ENCODE results near the gene SLC22A23.

SLC22A23 gene, protein sequence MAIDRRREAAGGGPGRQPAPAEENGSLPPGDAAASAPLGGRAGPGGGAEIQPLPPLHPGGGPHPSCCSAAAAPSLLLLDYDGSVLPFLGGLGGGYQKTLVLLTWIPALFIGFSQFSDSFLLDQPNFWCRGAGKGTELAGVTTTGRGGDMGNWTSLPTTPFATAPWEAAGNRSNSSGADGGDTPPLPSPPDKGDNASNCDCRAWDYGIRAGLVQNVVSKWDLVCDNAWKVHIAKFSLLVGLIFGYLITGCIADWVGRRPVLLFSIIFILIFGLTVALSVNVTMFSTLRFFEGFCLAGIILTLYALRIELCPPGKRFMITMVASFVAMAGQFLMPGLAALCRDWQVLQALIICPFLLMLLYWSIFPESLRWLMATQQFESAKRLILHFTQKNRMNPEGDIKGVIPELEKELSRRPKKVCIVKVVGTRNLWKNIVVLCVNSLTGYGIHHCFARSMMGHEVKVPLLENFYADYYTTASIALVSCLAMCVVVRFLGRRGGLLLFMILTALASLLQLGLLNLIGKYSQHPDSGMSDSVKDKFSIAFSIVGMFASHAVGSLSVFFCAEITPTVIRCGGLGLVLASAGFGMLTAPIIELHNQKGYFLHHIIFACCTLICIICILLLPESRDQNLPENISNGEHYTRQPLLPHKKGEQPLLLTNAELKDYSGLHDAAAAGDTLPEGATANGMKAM

DNA sequence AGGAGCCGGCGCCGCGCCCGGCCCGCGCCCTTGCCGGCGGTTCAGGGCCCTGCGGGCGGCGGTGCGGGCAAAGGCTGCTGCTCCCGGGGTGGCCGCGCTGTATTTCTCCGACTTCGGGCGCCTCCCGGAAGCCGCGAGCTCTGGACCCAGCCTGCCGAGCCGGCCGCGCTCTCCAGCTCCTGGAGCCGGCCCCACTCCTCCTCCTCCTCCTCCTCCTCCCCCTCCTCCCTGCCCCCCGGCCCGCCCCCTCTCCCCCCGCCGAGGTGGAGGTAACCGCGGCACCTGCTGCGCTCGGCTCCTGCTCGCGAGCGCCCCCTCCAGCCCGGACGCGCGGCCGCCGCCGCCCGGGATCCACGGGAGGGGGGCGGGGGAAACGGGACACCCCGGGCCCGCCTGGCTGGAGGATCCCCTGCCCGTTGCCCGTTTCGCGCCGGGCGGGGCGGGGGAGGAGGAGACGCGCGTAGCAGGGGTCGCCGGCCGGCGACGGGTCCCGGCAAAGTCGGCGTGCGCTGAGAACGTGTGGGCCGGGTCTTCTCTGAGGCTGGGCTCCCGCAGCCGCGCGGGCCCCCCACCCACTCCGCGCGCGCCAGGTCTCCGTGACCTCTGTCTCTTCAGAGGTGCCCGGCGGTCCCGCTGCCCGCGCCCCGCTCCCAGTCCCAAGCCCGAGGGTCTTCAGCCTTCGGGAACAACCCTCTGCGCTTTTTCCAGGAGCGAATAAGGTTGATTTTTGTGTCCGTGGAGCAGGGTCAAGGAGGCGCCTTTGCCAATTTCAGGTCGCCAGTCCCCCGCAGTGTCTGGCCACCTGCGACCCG is at the start of gene SLC22A23:
SLC22A23 (minus strand) TSS at position 153 of the 812 bp plus-strand sequence. CDS start 491 bp downstream, outside the sequence.
- DNase-seq, result no peak

DNA sequence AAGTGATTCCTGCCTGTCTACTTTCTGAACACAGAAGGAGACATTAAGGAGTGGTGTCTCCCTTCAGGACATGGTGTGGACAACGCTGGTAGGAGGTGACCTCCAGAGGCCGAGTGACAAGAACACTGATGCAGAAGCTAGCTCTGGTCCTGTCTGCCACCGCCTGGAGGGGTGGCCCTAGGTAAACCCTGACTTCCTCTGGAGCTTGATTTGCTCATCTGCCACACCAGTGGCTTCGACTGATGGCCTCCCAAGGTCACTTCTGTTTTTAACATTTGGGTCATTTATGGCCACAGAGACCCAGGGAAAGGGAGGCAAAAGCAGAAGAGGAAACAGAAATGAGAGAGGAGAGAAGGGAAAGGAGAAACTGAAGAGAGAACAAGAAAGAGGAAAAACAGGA is 49.4 kb upstream of the SLC22A23 start:
- DNase-seq, result no peak

DNA sequence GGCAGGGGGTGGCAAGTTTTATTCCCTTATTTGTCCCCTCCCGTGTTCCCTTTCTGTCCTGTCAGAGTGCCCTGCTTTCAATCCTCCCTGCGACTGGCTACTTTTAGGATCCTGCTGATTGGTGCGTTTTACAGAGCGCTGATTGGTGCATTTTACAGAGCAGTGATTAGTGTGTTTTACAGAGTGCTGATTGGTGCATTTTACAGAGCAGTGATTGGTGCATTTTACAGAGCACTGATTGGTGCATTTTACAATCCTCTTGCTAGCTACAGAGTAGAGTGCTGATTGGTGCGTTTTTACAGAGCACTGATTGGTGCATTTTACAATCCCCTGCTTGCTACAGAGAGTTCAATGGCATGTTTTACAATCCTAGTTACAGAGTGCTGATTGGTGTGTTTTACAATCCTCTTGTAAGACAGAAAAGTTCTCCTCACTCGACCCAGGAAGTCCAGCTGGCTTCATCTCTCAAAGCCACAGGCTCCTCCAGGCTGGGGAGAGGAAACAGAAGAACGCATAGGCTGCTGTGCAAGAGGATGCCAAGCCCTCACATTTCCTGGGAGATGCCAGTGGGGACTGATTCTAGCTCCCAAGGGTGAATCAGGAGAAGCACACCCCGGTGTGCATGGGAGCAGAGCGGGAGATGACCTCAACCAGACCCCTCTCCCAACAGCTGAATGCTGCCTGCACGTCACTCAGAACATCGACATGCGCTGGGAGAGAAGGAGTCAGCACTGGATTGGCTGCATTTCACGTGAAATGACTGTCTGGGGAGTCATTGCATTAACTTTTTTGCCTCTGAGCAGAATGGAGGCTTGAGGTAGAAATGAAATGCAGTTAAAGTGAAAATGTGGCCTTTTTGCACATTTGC is 48.3 kb upstream of the SLC22A23 start:
- no peak for DNase-seq

DNA sequence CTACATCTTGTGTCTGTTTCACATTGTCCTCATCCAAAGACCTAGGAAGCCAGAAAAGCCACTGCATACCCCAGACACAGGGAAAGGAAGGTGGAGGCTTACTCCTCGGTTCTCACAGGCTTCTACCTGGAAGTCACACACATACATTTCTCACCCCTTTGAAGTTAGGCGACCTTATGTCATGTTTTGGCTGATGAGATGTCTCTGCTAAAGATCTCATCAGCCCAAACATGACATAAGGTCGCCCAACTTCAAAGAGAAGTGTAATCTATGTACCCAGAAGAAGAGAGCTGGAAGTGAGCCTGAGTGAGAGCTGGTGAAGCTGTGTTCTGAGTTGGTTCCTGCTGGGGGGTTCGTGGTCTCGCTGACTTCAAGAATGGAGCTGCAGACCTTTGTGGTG is 47.5 kb upstream of the SLC22A23 start:
- no peak for DNase-seq

DNA sequence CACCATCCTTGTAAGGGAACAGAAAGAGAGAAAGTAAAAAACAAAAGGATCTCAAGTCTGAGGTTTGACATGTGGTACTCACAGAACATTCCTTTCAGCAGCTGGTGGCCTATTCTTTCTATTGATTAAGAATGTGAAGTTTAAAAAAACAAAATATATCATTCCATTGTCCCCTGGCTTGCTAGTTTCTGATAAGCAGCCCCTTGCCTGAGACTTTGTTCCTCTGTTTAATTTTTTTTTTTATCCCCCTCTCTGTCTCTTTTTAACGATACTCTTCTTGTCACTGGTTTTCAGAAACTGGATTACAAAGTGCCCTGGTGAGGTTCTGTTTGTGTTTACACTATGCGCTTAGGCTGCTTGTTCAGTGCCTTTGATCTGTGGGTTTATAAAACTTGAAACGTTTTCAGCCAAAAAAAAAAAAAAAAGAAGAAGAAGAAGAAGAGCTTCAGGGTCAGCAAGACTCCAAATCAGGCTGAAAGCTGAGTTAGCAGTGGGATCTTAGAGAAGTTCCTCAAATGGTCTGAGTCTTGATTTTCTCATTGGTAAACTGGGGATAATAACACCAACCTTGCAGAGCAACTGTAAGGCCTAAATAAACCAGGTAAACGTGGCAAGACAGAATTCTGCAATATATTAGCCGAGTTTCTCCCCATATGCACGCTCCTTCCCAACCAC is 45.1 kb upstream of the SLC22A23 start:
- DNase-seq, result no peak

DNA sequence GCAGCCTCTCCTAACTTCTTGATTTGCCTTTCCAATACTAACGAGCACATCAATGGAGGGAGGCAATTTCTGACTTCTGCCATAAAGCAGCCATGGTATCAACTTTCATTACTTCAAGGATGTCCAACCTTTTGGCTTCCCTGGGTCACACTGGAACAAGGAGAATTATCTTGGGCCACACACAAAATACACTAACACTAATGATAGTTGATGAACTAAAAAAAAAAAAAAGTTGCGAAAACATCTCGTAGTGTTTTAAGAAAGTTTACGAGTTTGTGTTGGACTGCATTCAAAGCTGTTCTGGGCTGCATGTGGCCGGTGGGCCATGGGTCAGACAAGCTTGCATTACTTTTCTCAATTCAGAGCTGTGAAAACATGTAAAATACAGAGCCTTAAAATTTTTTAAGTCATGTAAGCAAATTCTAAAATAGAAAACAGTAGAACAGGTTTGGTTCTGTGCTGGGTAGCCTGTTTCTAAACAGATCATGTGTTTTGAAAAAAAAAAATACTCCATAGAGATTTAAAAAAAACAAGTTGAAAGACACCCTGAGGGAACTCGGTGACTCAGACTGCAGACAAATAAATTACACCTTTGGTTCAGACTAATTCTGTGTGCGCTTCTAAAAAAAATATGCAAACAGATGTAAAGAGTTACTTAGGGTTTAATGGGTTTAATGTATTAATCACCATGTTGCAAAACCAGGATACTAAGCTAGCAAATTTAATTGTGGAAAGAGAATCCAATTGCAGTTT is 43.6 kb upstream of the SLC22A23 start:
- no peak for DNase-seq

DNA sequence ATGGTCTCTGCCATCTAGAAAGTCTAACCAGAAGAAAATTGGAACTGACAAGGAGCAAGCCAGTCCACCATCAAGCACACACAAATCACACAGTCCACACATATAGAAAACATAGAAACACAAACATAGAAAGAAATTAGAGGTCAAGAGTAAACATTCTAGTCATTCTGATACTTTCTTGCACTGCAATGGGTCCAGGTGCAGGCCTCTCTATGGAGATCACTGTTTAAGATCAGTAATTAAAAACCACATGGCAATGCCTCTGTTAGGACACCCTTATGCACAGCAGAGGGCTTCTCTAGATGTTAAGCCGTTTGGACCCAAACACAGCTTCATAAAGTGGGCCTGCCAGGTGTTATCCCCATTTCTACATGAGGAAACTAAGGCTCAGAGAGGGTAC is 42.8 kb upstream of the SLC22A23 start:
- DNase-seq, result no peak

DNA sequence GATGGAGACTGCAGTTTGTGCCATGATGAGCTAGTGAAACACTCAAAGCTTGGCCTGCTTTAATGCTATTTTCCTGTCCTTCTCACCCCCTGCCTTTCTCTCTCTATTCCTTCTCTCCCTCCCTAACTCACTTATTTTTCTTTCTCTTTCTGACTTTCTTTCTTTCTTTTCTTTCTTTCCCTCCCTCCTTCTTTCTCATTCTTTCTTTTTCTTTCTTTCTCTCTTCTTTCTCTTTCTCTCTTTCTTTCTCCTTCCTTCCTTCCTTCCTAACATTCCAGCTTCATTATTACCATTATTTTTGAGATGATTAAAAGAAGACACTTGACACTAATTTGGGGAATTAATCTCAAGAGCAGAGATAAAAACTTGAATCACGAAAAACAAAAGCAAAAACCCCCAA is 39.5 kb upstream of the SLC22A23 start:
- no peak for DNase-seq

DNA sequence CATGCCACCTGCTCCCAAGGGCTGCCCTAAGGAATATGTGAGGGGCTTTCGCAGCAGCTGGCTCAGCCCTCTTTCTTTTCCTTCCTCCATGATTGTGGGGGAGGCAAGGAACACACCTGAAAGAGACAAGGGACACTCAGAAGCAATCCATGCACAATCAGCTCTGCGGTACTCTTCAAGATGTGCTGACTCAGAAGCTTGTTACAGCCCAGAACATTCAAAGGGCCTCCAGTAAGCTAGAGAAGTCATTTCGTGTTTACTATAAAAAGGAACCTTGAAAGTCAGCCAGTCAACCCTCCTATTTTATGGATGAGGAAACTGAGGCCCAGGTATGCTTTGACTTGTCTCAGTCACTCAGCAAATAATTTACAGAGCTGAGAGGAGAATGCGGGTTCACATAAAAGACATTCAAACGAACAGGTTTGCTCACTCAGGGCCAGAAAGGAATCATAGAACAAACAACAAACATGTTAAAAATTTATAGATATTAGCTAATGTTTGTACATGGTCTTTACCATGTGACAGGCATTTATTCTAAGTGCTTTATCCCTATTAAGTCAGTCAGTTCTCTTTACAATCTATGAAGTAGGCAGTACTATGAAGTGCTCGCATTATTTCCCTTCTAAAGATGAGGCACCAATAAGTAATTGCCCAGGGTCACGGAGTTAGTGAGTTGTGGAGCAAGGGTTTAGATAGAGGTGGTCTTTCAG is 37.7 kb upstream of the SLC22A23 start:
- DNase-seq, result no peak

DNA sequence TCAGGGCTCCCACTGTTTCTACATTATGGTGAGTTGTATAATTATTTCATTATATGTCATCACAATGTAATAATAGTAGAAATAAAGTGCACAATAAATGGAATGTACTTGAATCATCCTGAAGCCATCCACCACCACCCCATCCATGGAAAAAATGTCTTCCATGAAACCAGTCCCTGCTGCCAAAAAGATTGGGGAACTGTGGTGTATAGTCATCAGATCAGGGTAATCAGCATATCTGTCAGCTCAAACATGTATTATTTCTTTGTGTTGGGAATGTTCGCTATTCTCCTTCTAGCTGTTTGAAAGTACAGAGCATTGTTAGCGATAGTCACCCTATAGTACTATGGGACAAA is 33.8 kb upstream of the SLC22A23 start:
- DNase-seq, result no peak

DNA sequence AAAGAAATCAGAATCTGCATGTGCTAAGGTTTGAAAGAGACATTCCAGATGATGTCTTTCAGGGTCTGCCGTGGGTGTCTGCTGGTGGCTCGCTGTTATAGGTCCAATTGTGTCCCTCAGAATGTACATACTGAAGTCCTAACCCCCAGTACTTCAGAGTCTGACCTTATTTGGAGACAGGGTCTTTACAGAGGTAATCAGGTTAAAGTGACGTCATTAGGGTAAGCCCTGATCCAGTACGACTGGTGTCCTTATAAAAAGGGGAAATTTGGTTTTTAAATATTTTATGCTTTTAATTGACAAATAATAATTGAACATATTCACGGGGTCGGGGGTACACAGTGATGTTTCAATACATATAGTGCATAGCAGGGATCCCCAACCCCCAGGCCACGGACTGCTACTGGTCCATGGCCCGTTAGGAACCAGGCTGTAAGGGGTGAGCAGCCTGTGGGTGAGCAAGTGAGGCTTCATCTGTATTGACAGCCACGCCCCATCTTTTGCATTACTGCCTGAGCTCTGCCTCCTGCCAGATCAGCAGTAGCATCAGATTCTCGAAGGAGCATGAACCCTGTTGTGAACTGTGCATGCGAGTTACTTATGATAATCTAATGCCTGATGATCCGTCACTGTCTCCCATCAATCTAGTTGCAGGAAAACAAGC is 33.2 kb upstream of the SLC22A23 start:
- no peak for DNase-seq

DNA sequence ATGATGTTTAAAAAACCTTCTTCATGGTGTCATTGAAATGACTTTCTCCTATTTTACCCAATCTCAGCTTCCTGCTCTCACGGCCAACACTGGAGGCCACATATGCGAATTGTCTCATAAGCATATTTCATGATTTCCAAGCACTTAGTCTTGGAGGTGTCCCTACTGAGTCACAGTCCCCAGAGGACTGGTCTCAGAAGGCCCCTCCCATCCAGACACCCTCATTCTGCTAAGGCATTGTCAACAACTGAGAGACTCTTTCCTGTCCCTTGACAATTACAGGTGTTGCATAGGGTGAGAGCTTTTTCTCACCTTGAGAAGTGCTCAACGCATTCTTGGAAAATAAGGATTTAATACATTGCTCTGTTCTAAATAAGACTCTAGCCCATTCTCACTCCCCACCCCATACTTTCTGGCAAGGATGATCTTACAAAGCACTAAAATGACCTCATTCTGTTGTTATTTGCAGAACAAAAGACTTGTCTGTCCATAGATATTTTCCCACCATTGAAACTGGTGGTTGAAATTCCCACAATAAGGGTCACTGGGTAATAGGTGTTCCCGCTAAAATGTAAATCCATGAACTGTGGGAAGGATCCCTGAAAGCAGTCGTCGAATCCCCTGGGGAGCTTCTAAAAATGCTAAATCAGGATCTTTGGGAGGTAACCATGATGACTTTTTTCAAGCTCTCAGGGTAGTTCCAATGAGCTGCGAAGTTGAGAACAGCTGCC is 32.3 kb upstream of the SLC22A23 start:
- no peak for DNase-seq

DNA sequence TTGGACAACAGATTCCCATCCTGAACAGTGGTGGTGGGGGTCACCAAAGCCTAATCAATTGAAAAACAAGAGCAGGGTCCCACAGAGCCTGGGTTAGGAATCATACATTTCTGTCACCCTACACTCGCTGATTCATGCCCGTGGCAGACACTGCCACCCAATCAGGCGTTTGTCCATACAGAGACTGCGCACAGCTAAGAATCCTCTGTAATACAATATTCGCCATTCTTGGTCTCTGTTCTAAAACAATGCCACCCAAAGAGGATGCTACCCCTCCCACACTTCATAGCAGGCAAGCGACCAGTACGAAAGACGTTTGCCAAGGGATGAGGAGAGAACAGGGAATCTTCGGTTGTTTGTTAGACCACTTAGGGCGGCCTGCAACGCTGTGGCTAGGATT is 28.1 kb upstream of the SLC22A23 start:
- DNase-seq, result no peak

DNA sequence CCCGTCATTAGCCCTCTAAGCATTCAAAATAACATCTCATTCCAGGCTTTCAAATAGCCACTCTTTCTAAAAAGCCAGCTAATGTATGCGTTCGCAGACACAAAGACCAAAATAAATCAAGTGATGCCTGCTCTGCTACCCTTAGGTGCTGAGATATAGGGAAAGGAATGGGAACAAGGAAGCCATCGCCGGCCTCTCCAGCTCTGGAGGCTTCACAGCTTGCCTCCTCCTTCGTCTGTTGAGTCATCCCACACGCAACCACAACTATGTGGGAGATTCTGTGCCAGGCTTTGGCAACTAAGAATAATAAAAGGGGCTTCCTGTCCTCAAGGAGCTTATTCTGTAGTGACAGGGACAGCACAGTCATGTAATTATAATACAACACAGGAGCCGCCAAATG is 27.3 kb upstream of the SLC22A23 start:
- no peak for DNase-seq

DNA sequence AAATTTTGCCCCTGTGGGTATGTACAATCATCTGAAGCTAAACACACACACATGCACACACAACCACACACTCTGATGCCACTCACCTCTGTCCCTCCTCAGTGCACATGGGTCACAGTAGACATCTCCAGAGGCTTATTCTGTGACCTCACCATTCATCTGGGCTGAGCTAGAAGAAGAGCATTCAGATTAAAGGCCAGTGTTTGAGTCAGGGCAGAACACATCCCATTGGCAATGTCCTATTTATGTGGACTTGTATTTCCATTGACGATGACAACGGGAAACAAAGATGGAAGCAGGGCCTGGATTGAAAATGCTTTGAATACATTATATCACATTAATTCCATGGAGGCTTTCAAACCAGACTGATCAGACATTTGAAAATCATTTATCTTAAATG is 26.8 kb upstream of the SLC22A23 start:
- DNase-seq, result no peak

DNA sequence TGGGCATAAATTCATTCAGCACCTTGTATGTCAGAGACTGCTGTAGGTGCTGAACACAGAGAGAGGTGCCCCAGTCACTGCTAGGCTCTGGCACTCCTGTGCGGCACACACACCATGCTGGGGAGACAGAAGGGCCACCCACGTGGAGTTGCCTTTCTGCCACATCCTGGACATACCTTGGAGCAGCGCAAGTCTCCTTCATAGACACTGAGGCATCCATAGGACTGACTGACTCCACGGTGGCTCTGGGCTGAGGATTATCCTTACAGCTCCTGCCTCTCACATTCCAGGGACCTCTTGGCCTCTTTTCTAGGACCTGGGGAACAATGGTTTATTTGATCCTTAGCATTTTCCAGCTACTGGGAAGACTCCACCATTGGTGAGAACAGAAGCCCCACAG is 26.0 kb upstream of the SLC22A23 start:
- no peak for DNase-seq

DNA sequence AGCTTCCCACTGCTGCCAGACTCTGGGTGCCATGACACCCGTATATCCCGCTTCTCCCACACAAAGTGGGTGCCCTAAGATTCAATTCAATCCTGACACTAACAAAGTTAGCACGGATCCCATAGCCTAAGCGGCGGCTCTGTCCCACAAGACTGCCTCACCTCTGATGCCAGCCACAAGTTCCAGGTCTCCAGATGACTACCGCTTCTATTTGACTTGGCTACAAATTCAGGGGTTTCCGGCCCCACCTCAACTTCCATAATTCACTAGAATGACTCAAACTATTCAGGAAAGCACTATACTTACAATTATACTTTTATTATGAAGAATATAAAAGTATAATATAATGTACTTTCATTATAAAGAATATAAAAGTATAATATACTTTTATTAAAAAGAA is 24.8 kb upstream of the SLC22A23 start:
- no peak for DNase-seq

DNA sequence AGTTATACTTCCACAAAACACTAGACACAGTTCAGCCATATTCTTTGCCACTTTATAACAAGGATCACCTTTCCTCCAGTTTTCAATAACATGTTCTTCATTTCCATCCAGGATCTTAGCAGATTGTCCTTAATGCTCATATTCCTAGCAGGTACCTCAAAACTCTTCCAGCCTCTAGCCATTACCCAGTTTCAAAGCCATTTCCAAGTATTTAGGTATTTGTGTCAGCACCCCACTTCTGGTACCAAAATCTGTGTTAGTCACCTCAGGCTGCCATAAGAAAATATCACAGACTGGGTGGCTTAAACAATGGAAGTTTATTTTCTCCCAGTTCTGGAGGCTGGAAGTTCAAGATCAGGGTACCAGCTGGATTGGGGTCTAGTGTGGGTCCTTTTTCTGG is 23.2 kb upstream of the SLC22A23 start:
- no peak for DNase-seq

DNA sequence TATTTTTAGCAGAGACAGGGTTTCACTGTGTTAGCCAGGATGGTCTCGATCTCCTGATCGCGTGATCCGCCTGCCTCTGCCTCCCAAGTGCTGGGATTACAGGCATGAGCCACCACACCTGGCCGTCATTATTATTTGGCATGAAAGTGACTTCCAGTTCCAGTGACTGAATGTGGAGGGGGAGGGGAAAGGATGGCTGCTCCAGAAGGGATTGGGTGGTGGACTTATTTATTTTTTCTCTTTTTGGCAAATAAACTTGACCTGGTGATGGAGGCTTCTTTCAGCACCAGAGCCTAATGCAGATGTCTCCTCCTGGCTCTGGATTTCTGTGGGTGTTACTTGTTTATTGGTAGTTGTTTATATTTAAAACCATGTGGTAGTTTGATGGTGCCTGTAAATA is 16.9 kb upstream of the SLC22A23 start:
- DNase-seq, result no peak

Measured in cortex of kidney (tissue), 1 donor.